A549 (cell line): Measurements from ENCODE around the gene HIVEP3. TPM values are rescaled to one million over a fixed set of nuclear protein-coding genes. Genes with fewer than 3 reads are reported as not detected.
A peak's percentile ranks its signal among the peaks of the same experiment; 100 is the strongest.

ENCODE experiments used
- BHLHE40 ChIP-seq: IDR thresholded peaks from 2 replicates; pipeline ENCODE4 v1.6.1; 2012; ENCODE audit warnings: low read depth, low read length, inconsistent platforms
- CEBPB ChIP-seq, 2 experiments: fragments of >200 bp in 1 of 2; sonication (Bioruptor Twin) in 1 of 2; formaldehyde crosslinking in 1 of 2; IDR thresholded peaks; 2 replicates each; pipeline ENCODE4 v1.6.1; 2012 to 2016
- CHD2 ChIP-seq: fragments of 150-350 bp; IDR thresholded peaks from 2 replicates; pipeline ENCODE4 v1.6.1; 2014; ENCODE audit warnings: low read length; ENCODE audit not compliant: partially characterized antibody
- CHD4 ChIP-seq: fragments of 200-600 bp; sonication (generic); IDR thresholded peaks from 2 replicates; pipeline ENCODE4 v1.6.1; 2016; ENCODE audit warnings: antibody characterized with exemption, mild to moderate bottlenecking, borderline replicate concordance
- CTCF ChIP-seq: fragments of >200 bp; sonication (Bioruptor Twin); formaldehyde crosslinking; IDR thresholded peaks from 3 replicates; pipeline ENCODE4 v1.5.1; 2016
- EP300 ChIP-seq, 2 experiments: fragments of >200 bp; sonication (Bioruptor Twin); formaldehyde crosslinking; IDR thresholded peaks; 2 replicates in 1 of 2; 3 replicates in 1 of 2; pipeline ENCODE4 v1.6.1; 2016 to 2017
- FOSL2 ChIP-seq, 2 experiments: fragments of 450-650 bp in 1 of 2; fragments of >200 bp in 1 of 2; sonication (Bioruptor Twin) in 1 of 2; formaldehyde crosslinking; IDR thresholded peaks; 2 replicates each; pipeline versions ENCODE4 v1.5.0 to v1.6.1; 2016 to 2020; ENCODE audit warnings: mild to moderate bottlenecking in 1 of 2, moderate library complexity in 1 of 2
- GATA3 ChIP-seq: IDR thresholded peaks from 2 replicates; pipeline ENCODE4 v1.6.1; 2012; ENCODE audit warnings: borderline replicate concordance
- HES2 ChIP-seq: fragments of >200 bp; sonication (Bioruptor Twin); formaldehyde crosslinking; IDR thresholded peaks from 2 replicates; pipeline ENCODE4 v1.6.1; 2016
- HEYL ChIP-seq: fragments of 250-450 bp; sonication (Bioruptor Pico); IDR thresholded peaks from 2 replicates; pipeline ENCODE4 v1.8.0; 2021; ENCODE audit warnings: mild to moderate bottlenecking, moderate library complexity
- HMGXB4 ChIP-seq: fragments of 250-450 bp; sonication (Bioruptor Pico); IDR thresholded peaks from 2 replicates; pipeline ENCODE4 v1.5.0; 2021; ENCODE audit warnings: mild to moderate bottlenecking, moderate library complexity, borderline replicate concordance
- HOXA7 ChIP-seq: fragments of 250-450 bp; sonication (Bioruptor Pico); IDR thresholded peaks from 2 replicates; pipeline ENCODE4 v1.5.0; 2020; ENCODE audit warnings: mild to moderate bottlenecking, moderate library complexity
- HOXB13 ChIP-seq: fragments of 250-450 bp; sonication (Bioruptor Pico); IDR thresholded peaks from 2 replicates; pipeline ENCODE4 v1.5.0; 2020; ENCODE audit warnings: low read depth, mild to moderate bottlenecking, moderate library complexity
- HOXB5 ChIP-seq: fragments of 250-450 bp; sonication (Bioruptor Pico); IDR thresholded peaks from 2 replicates; pipeline ENCODE4 v1.5.0; 2020; ENCODE audit warnings: mild to moderate bottlenecking, moderate library complexity
- JUN ChIP-seq, 2 experiments: fragments of >200 bp; sonication (Bioruptor Twin); formaldehyde crosslinking; IDR thresholded peaks; 2 replicates in 1 of 2; 3 replicates in 1 of 2; pipeline ENCODE4 v1.6.1; 2016 to 2017
- KDM5A ChIP-seq: fragments of 200-600 bp; sonication (generic); IDR thresholded peaks from 2 replicates; pipeline ENCODE4 v1.6.1; 2016; ENCODE audit warnings: antibody characterized with exemption, mild to moderate bottlenecking
- NPAS2 ChIP-seq: fragments of 250-450 bp; sonication (Bioruptor Pico); IDR thresholded peaks from 2 replicates; pipeline ENCODE4 v1.8.0; 2022; ENCODE audit warnings: mild to moderate bottlenecking, moderate library complexity, borderline replicate concordance
- NR3C1 ChIP-seq: fragments of >200 bp; sonication (Bioruptor Twin); formaldehyde crosslinking; IDR thresholded peaks from 3 replicates; pipeline ENCODE4 v1.6.1; 2017
- POLR2A ChIP-seq: IDR thresholded peaks from 2 replicates; pipeline ENCODE4 v1.6.1; 2012; ENCODE audit warnings: mild to moderate bottlenecking, low read length
- RAD21 ChIP-seq, 2 experiments: fragments of >200 bp in 1 of 2; sonication (Bioruptor Twin) in 1 of 2; formaldehyde crosslinking in 1 of 2; IDR thresholded peaks in 1 of 2; conservative IDR thresholded peaks in 1 of 2; 2 replicates in 1 of 2; 3 replicates in 1 of 2; pipeline ENCODE4 v1.6.1; 2012 to 2018; ENCODE audit warnings: inconsistent platforms in 1 of 2
- REST ChIP-seq: fragments of 200-600 bp; sonication (generic); IDR thresholded peaks from 2 replicates; pipeline ENCODE4 v1.6.1; 2016; ENCODE audit warnings: antibody characterized with exemption, mild to moderate bottlenecking, moderate library complexity
- RFX5 ChIP-seq: fragments of 450-650 bp; IDR thresholded peaks from 2 replicates; pipeline ENCODE4 v1.7.1; 2014; ENCODE audit warnings: antibody characterized with exemption, mild to moderate bottlenecking, moderate library complexity
- SMC3 ChIP-seq: fragments of >200 bp; sonication (Bioruptor Twin); formaldehyde crosslinking; IDR thresholded peaks from 3 replicates; pipeline ENCODE4 v1.6.1; 2018; ENCODE audit warnings: inconsistent platforms
- TP53 ChIP-seq: fragments of 250-450 bp; sonication (Bioruptor Pico); IDR thresholded peaks from 2 replicates; pipeline ENCODE4 v1.5.0; 2021; ENCODE audit warnings: mild to moderate bottlenecking, moderate library complexity
- ZC3H11A ChIP-seq: fragments of 450-650 bp; IDR thresholded peaks from 2 replicates; pipeline ENCODE4 v1.6.1; 2014; ENCODE audit warnings: antibody characterized with exemption, mild to moderate bottlenecking
- ZFP36 ChIP-seq: fragments of 450-650 bp; IDR thresholded peaks from 2 replicates; pipeline ENCODE4 v1.6.1; 2014; ENCODE audit warnings: borderline replicate concordance; ENCODE audit not compliant: partially characterized antibody
- ZSCAN20 ChIP-seq: fragments of 250-450 bp; sonication (Bioruptor Pico); IDR thresholded peaks from 2 replicates; pipeline ENCODE4 v1.8.0; 2022; ENCODE audit warnings: mild to moderate bottlenecking, moderate library complexity
- polyA plus RNA-seq, 4 experiments: library from polyadenylated mRNA; depleted of rRNA in 3 of 4; stranded (reverse); fragments of >200 nt; fragmentation: RNase III in 1 of 4; extraction: RNeasy Plus Mini Kit Qiagen cat#74134 plus additional on column Dnase treatment in 1 of 4; gene quantifications; 2 replicates in 3 of 4; 3 replicates in 1 of 4; pipeline ENCODE4 v1.2.3, GENCODE V29; 2011 to 2017
- TF ChIP-seq, protein P1 (sequence below): fragments of 450-650 bp; IDR thresholded peaks from 2 replicates; pipeline ENCODE4 v1.6.1; 2014; ENCODE audit warnings: antibody characterized with exemption
- TF ChIP-seq, protein P2 (sequence below): fragments of >200 bp; sonication (Bioruptor Twin); formaldehyde crosslinking; IDR thresholded peaks from 3 replicates; pipeline ENCODE4 v1.6.1; 2016
- TF ChIP-seq, protein P3 (sequence below): fragments of 150-350 bp; IDR thresholded peaks from 2 replicates; pipeline ENCODE4 v1.6.1; 2014; ENCODE audit warnings: low read depth, mild to moderate bottlenecking, low read length

Gene HIVEP3
- polyA plus RNA-seq, 2 of the 4 experiments (the other 2 are of a cell fraction) = 1.5 to 2.0 TPM

- no peak for TF ChIP-seq RAD21 (conservative IDR thresholded peaks at IDR 0.05 in 1 of 2, IDR thresholded peaks at IDR 0.05 in 1 of 2)
- no peak for TF ChIP-seq ZC3H11A
- TF ChIP-seq JUN (IDR thresholded peaks at IDR 0.05) = peak in 1 of 2 experiments; percentile 67; a peak in 3 of 5 replicates
- TF ChIP-seq CHD4 = no peak
- 0 out of 2 replicates have a peak, but pooled peaks have one; percentile 61 for TF ChIP-seq HOXB13 (CRISPR knock-in tag)
- TF ChIP-seq NPAS2 (CRISPR knock-in tag) = no peak
- TF ChIP-seq FOSL2 (IDR thresholded peaks at IDR 0.05) = peak; percentile 70
- TF ChIP-seq FOSL2 (CRISPR knock-in tag; IDR thresholded peaks at IDR 0.05) = peak; percentile 92
- TF ChIP-seq HMGXB4 (CRISPR knock-in tag) = no peak
- TF ChIP-seq SMC3 = no peak
- TF ChIP-seq KDM5A = no peak
- TF ChIP-seq HOXA7 (CRISPR knock-in tag) = no peak
- TF ChIP-seq CTCF = no peak
- TF ChIP-seq GATA3 = peak; percentile 37; the same call in 1 of the 2 replicates
- no peak for TF ChIP-seq POLR2A
- TF ChIP-seq HEYL (CRISPR knock-in tag) = no peak
- no peak for TF ChIP-seq HES2
- no peak for TF ChIP-seq RFX5
- TF ChIP-seq BHLHE40 = peak; percentile 76
- TF ChIP-seq, protein P1, sequence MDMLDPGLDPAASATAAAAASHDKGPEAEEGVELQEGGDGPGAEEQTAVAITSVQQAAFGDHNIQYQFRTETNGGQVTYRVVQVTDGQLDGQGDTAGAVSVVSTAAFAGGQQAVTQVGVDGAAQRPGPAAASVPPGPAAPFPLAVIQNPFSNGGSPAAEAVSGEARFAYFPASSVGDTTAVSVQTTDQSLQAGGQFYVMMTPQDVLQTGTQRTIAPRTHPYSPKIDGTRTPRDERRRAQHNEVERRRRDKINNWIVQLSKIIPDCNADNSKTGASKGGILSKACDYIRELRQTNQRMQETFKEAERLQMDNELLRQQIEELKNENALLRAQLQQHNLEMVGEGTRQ = no peak
- no peak for TF ChIP-seq TP53 (CRISPR knock-in tag)
- no peak for TF ChIP-seq REST
- no peak for TF ChIP-seq ZSCAN20 (CRISPR knock-in tag)
- no peak for TF ChIP-seq CHD2
- TF ChIP-seq CEBPB (IDR thresholded peaks at IDR 0.05) = no peak
- TF ChIP-seq ZFP36 = no peak
- no peak; a peak in 1 of 5 replicates for TF ChIP-seq EP300 (IDR thresholded peaks at IDR 0.05)
- TF ChIP-seq, protein P2, sequence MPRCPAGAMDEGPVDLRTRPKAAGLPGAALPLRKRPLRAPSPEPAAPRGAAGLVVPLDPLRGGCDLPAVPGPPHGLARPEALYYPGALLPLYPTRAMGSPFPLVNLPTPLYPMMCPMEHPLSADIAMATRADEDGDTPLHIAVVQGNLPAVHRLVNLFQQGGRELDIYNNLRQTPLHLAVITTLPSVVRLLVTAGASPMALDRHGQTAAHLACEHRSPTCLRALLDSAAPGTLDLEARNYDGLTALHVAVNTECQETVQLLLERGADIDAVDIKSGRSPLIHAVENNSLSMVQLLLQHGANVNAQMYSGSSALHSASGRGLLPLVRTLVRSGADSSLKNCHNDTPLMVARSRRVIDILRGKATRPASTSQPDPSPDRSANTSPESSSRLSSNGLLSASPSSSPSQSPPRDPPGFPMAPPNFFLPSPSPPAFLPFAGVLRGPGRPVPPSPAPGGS = no peak
- TF ChIP-seq HOXB5 (CRISPR knock-in tag) = no peak; the same call in 1 of the 2 replicates
- no peak for TF ChIP-seq NR3C1
- TF ChIP-seq, protein P3, sequence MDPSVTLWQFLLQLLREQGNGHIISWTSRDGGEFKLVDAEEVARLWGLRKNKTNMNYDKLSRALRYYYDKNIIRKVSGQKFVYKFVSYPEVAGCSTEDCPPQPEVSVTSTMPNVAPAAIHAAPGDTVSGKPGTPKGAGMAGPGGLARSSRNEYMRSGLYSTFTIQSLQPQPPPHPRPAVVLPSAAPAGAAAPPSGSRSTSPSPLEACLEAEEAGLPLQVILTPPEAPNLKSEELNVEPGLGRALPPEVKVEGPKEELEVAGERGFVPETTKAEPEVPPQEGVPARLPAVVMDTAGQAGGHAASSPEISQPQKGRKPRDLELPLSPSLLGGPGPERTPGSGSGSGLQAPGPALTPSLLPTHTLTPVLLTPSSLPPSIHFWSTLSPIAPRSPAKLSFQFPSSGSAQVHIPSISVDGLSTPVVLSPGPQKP = no peak
These were observed 422.4 kb downstream of the HIVEP3 start (continued) for GRCh38 chr1:41496080-41497055.
